Endometrial microvascular endothelial cells (primary cell): Measurements from ENCODE around the gene RAD51B. TPM values are rescaled to one million over a fixed set of nuclear protein-coding genes. Genes with fewer than 3 reads are reported as not detected.

Source experiments
- in situ Hi-C: cut with HindIII; loops from 2 replicates; pipeline ENCODE4 v1.10.0; 2017; ENCODE audit warnings: low sequenced_read_pairs, low pct_unique_long_range_greater_than_20kb; ENCODE audit errors: inconsistent ontology term
- total RNA-seq: library from RNA; depleted of rRNA; stranded (reverse); fragments of >200 nt; gene quantifications from one replicate; pipeline ENCODE4 v1.2.3, GENCODE V29; 2015; ENCODE audit errors: inconsistent ontology term

The RAD51B gene
- total RNA-seq, 1 donor from 2014 or later = 16.4 TPM

GRCh38 chr14:68491793-68492192, 672.2 kb downstream of the RAD51B start:
- in situ Hi-C loops = no loop called here

GRCh38 chr14:68492381-68493151, 673.0 kb downstream of the RAD51B start:
- in situ Hi-C loops = no loop called here

GRCh38 chr14:68493152-68493911, 673.8 kb downstream of the RAD51B start:
- in situ Hi-C loops = no loop called here

GRCh38 chr14:68495101-68496039, 675.8 kb downstream of the RAD51B start:
- in situ Hi-C loops = no loop called here

- in situ Hi-C loops = no loop called here
These were observed 677.4 kb downstream of the RAD51B start for GRCh38 chr14:68497011-68497410.

DNA sequence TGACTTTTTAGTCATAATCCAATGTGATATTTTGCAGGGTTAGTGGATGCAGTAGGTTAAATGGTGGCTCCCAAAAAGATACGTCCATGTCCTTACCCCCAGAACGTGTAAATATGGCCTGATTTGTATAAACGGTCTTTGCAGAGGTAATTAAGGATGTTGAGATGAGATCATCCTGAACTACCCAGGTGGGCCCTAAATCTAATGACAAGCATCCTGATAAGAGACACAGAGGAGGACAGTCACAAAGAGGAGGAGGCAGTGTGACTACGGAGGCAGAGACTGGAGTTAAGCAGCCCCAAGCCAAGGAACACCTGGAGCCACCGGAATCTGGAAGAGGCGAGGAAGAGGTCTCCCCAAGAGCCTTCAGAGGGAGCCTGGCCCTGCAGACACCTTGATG, 679.9 kb downstream of the RAD51B start:
- in situ Hi-C loops = no loop called here

DNA sequence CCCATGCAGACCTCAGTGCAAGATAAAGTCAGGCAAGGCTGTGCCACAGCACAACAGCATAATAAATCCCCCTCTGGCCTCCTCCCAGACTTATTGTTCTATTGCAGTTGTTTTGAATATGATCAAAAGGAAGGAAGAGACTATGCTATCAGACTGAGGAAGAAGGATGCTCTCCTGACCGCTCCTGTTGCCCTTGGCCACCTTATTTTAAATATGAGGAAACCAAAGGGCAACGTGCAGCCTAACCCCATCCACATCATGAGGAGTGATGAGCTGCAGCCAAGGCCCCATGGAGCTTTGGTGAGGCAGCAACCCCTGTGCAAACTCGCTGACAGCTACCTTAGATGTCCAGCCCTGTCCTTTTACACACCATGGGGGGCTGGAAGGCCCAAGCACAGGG, 681.6 kb downstream of the RAD51B start:
- in situ Hi-C loops = no loop called here

DNA sequence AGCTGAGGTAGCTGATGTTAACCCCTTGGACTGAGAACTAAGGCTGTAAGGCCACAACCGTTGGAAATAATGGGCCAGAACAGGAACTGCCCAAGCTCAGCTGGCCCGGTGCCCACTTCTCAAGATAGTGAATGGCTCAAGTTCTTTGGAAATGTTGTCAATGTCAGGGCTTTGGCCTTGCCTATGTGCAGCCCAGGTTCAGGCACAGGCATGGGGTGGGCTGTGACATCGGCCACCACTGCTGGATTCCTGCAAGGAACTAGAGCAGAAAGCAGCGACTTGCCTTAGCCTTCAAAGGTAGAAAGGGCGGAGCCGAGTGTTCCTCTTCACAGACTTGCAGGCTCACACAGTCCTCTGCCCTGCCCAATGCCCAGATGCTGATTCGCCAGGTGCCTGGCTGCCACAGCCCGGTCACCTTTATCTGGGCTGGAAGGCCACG, 682.1 kb downstream of the RAD51B start:
- in situ Hi-C loops = no loop called here

- in situ Hi-C loops = no loop called here
These were observed 682.7 kb downstream of the RAD51B start for GRCh38 chr14:68502230-68502629.

GRCh38 chr14:68503186-68503825, 683.7 kb downstream of the RAD51B start:
- in situ Hi-C loops = no loop called here

DNA sequence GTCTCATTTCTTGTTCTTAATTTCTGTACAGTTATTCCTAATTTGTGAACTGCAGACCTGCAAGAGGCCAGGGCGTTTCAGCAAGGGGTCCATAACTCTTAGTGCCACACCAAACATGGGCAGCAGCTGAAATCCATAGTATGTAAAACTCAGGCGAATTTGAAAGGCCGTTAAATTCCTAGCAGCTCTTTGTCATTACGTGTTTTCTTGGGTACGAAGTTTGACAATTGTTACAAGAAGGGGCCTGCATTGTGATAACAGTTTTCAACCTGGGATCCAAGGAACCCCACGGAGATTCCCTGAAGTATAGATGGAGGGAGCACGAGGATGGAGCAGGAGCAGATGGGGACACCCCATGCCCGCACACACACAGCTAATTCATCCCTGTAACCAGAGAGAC, 685.3 kb downstream of the RAD51B start:
- in situ Hi-C loops = no loop called here

DNA sequence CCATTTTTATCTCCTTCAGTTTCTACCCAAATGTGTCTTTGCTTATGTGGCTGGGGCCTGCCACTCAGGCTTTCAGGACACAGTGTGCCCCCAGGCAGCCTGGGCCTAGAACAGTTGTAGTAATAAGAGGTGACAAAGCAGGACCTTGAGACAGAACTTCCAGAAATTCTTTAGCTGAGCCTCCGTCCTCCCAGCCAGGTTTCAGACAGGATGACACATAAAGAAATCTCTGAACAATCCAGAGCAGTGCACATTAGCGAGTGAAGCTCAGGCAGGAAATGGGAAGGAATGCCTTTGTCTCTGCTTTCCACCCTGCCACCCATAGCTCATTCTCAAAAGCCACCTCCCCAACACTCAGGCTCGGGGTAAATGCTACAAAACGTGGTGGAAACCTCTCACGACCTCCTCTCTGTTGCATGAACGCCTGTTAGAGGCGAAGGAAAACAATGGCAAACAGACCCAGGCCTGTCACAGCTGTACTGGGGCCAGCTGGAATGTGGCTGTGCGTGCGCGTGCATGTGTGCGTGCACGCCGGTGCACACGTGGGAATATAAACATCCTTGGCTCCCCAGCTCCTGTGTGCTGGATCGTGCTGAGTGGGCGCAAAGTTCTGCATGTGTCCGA, 686.6 kb downstream of the RAD51B start:
- in situ Hi-C loops = no loop called here

DNA sequence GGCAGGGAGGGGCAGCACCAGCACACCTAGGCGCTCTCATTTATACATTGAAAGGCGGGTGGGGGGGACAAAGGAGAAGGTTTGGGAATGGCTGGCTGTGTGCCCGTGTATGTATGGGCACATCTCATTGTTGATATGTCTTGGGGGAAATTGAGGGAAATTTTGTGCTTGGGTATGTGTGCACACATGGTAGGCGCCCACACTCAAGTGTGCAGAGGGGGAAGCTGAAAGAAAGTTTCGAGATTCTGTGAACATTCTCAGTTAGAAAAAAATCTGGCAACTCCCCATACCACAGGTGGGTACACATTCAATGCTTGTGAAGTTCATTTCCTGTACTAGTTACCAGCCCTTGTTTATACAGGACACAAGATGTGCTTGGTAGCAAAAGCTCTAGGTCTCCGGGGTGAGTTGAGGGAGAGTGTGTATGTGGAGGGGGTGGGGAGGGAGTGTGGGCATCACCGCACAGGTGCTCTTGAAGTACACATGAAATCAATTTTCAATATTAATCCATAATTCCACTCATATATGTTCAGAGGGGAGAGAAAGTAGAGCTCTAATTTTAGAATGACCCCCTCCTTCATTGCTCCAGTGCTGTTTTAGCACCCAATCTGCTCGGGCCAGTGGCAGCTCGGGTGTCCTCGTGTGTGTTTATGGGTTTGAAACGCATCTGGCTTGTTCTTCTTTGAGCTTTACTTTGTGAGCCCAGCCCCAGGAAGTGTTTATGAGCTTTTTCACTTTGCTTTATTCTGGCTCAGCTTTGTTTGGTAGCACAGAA, 687.3 kb downstream of the RAD51B start:
- in situ Hi-C loops = no loop called here

GRCh38 chr14:68507544-68508081, 688.0 kb downstream of the RAD51B start:
- in situ Hi-C loops = no loop called here

- in situ Hi-C loops = no loop called here
These were observed 689.0 kb downstream of the RAD51B start for GRCh38 chr14:68508581-68508980.

DNA sequence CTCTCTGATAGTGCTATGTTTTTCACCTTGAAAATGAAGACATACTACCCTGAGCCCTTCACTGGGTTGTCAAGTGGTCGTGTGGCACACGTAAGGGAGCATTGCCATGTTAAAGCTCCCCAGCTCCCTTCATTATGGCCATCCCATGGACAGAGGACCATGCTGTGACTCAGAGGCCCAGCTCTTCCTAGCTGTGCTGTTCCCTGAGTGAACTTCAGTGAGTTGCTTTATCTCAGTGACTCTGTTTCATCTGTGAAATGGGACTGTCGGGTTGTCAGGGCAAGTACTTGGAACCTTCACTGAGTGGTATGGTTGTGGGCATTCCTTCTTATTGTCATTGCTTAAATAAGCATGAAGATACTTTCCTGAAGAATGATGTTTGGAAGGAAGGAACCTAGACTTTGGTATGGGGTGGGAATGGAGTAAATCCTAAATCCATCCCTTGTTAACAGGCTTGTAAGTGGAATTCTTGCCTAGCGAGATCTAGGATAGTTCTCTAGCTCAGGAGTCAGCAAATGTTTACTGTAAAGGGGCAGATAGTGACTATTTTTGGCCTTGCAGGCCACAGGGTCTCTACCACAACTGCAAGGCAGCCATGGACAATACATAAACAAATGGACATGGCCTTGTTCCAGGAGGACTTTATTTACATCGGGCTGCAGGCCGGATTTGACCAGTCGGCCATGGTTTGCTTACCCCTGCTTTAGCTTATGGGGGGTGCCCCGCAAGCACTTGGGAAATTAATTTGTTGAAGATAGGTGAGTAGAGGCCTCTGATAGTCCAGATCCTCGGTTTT, 689.8 kb downstream of the RAD51B start:
- in situ Hi-C loops = no loop called here
